HG03460 (cell line): ENCODE results near the gene CYCS.

ENCODE experiments used
- ATAC-seq: cut with Tn5 transposase; IDR thresholded peaks from one replicate; pipeline ENCODE4 v1.9.1; 2021; ENCODE audit not compliant: unreplicated experiment

The CYCS gene

DNA sequence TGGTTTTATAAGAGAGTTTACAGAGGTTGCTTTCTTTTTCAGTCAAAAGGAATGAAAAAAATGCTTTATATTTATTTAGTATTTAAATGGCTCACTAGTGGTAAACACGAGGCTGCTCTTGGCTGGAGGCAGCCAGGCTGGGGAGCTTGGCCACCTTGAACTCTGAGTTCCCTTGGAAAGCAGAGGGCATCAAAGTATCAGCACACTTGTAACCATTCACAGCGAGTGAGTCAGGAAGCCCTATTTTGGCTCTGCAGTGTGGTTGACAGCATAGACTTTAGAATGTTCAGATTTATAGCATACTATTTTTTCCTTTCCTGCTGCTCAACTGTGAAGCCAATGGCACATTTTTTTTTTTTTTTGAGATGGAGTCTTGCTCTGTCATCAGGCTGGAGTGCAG is 51.6 kb downstream of the CYCS start:
- no peak for ATAC-seq
